ENCODE measurements around the gene REV3L.
A peak's percentile ranks its signal among the peaks of the same experiment; 100 is the strongest.
"Not testable (repeated sequence)": the region's sequence is repeated elsewhere in the genome, so short reads cannot be mapped to it uniquely, and the experiment has no call there.

The REV3L gene
- total RNA-seq: 100 to 110 reads per million in 2 donors

- peak; percentile 81 for DNase-seq
Observed at GRCh38 chr6:111482959-111483735, at the start of gene REV3L. Gene REV3L (minus strand): TSS chr6:111483218. CDS start chr6:111482888, 330 bp downstream.

GRCh38 chr6:111531185-111531584 is 48.2 kb upstream of the REV3L start:
- DNase-seq: no peak

DNA sequence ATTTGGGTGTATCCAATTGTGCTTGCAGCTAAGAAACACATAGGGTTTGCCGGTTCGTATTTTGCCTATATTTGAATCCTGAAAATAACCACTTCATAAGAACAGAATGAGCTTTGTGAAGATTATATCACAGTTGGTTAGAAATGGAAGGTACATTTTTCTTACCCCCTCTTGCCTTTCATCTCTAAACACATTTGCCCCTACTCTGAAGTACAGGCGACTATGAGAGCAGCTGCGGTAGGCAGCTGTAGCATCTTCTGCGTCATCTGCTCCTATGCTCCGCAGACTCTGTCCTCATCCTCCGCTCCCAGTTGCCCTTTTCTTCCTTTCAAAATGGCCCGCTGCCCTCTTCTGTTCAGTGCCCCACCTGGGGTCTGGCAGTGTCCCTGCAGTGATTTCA is 47.6 kb upstream of the REV3L start:
- no peak for DNase-seq

DNA sequence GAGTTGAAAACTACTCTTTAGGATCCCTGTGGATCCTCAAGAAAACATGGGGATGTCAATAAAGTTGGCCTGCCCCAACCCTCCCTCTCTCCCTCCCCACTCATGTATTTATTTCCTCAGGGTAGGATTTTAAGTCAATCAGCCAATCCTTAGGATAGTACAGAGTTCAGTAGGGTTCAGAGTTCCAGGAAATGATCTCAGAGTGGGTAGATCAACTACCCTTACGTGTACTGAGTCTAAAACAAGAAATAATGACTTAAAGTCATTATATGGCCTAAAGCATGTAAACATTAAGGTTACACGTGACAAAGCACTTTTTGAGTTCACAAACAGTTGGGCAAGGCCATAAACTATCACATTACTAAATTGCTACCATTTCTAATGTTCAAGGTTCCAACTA is 47.2 kb upstream of the REV3L start:
- no peak for DNase-seq

- no peak for DNase-seq
Observed at GRCh38 chr6:111527367-111527766, 44.3 kb upstream of the REV3L start.

DNA sequence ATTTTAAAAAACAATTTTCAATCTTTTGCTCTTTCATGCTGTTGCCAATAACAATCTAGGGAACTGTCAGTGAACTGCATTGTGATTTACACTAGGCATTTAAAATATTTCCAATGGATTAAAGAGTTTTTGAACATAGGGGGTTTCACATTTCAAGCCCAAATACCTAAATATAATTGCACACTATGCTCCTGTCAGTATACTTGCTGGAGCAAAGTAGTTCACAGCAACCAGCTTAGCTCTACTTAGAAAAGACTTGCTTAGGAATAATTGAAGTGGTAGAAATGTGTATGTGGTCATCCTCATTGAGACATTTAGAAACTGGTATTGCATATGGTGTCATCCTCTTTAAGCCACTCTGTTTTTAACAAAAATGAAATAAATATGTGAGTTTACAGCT is 41.7 kb upstream of the REV3L start:
- DNase-seq: no peak

DNA sequence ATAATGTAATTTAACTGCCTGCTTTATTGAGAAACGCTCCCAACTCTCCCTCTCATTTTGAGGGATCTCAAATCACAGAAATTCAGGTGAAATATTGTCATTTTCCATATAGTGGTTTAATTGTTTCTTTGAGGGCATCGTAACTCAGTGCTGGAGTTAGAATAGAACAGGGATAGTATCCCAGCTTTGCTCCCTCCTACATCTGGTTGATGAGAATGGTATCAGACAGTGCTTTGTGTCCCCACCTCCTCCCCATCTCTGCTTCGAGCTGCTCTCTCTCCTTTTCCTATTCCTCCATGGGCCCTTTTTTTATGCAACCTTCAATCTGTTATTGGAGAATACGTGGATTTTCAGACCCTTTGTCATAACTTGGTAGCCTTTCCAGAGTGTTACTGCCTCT is 41.2 kb upstream of the REV3L start:
- DNase-seq: no peak

DNA sequence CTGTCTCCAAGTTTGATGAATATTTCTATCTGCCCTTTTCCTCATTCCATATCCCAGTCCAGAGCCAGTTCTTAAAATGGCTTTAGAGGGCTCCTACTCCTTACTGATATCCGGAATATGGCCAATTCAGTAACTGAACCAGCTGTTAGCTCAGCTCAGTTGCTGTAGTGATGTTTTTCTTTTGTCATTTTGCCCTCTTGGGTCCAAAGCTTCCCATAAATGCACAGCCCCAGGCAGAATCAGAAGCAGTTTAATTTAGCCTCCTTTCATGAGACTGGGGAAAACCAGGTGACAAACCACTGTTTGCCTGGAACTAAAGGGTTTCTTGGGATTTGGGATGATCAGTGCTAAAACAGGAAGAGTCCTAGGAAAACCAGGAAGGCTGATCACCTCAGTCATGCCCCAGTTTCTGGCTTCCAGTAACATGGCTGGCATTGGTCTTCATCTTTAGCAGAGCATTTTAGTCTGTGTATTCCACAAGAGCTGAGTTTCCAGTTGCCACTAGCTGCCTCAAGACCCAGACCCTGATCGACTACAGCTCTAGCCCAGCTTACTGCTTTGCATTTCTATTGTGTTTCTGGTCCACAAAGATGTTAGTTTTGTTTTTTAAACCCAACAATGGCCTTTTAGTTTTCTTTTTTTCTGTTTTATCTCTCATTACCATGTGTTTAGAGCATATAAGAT is 40.6 kb upstream of the REV3L start:
- DNase-seq: no peak

DNA sequence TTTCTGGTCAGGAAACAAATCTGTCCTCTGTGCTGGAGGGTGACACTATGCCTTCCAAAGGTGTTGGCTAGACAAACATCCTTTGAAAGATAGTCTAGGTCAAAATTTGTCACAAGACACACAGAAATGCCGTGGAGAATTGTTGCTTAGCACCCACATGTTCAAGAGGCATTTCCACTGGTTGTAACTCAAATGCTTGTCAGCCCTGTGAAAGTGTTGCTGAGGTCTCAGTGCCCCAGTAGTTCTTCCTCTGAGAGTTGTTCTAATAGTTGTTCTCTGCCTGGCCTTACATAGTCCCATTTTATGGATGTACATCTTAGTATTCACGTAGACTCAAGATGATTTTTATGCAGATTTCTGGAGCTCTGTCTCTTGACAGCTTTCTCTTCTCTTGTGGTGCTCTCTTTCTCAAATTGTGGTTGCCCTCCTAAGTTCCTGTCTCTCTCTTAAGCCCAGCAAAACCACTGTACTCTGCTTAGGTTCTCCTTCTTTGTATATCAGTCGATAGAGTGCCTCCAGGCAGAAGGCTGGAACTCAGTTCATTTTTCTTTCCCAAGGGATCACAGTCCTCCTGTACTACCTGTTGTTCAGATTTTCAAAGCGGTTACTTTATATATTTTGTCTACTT is 39.5 kb upstream of the REV3L start:
- DNase-seq: no peak

DNA sequence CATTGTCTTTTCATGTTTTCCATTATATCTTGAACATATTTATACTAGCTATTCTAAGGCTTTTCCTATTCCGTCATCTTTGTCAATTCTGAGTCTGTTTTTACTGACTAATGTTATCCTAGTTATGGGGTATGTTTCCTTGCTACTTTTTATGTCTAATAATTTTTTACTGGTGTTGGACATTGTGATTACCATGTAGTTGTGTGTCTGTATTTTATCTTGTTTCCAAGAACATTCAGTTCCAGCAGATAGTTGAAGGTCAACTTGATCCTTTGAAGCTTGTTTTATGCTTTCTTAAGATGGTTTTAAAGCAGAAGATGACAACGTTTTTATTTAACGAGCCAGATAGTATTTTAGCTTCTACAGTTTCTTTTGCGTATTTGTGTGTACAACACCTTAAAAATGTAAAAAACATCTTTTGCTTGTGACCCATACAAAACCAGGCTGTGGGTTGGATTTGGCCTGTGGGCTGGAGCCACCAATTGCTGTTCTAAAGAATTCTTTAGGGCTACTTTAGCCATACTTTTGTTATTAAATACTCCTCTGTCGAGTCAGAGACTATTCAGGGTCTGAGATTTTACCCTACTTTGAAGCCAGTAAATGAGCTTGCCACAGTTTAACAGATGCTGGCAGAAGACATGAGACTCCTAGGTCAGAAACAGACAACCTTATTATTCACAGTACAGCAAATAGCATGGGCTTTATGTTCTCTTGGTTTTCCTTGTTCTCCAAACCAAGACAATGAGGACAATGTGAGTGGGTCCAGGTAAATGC is 38.7 kb upstream of the REV3L start:
- DNase-seq: no peak

DNA sequence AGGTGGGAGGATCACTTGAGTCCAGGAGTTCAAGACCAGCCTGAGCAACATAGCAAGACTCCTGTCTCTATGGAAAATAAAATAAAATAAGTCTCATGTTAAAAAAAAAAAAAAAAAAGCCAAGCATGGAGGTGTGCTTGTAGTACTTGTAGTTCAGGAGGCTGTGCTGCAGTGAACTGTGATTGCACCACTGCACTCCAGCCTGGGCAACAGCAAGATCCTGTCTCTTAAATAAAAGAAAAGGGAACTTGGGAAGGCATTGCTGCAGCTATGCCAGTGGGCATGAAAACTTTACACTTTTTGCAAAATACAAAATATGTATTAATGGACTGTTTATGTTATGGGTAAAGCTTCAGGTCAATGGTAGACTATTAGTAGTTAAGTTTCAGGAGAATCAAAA is 37.5 kb upstream of the REV3L start:
- no peak for DNase-seq

GRCh38 chr6:111517965-111518364 is 34.9 kb upstream of the REV3L start:
- DNase-seq: no peak

- DNase-seq: no peak
Observed at GRCh38 chr6:111515259-111515658, 32.2 kb upstream of the REV3L start.

- not testable (repeated sequence) for DNase-seq
Observed at GRCh38 chr6:111514531-111514930, 31.5 kb upstream of the REV3L start.

DNA sequence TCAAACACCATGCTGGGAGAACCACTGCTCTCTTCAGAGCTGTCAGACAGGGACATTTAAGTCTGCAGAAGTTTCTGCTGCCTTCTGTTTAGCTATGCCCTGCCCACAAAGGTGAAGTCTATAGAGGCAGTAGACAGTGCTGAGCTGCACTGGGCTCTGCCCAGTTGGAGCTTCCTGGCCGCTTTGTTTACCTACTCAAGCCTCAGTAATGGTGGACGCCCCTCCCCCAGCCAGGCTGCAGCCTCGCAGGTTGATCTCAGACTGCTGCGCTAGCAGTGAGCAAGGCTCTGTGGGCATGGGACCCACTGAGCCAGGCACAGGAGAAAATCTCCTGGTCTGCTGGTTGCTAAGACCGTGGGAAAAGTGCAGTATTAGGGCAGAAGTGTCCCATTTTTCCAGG is 24.2 kb upstream of the REV3L start:
- DNase-seq: not testable (repeated sequence)

DNA sequence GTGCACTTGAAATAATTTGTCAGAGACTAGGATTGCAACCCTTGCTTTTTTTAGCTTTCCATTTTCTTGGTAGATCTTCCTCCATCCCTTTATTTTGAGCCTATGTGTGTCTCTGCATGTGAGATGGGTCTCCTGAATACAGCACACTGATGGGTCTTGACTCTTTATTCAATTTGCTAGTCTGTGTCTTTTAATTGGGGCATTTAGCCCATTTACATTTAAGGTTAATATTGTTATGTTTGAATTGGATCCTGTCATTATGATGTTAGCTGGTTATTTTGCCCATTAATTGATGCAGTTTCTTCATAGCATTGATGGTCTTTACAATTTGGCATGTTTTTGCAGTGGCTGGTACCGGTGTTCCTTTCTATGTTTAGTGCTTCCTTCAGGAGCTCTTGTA is 22.5 kb upstream of the REV3L start:
- not testable (repeated sequence) for DNase-seq

DNA sequence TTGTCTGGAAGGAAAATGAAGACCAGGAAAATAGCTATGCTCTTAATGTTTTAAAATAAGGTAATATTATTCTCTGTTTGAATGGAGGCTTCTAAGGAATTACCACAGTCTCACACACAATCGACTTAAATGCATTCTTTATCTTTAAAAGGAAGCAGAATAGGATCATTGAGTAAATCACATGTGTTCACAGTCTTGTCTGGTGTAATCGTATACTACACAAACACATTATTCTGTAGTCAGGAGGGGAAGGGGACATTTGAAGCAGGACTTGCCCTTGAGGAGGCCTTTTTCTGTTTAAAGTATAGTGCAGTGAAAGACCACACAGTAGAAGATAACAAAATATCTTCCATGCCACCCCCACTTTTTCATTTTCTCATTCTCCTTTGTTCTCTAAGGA is 20.6 kb upstream of the REV3L start:
- DNase-seq: no peak

GRCh38 chr6:111503194-111503593 is 20.2 kb upstream of the REV3L start:
- no peak for DNase-seq

DNA sequence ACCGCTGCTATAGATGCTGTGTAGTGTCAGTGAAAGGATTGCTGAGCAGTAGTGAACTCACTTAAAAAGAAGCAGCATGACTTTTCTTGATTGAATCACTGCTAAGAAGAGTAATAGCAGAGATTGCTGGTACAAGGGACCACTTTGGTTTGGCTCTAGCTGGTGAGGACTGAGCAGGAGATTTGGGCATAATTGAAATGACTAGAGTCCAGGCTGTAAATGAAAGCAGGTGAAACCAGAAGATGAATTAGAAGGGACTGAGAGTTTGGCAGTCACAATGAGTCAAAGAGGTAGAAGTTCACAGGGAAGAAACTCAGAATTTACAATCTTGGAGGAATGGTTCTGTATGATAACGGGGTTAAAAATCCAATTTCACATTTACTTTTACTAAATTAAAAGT is 19.1 kb upstream of the REV3L start:
- no peak for DNase-seq

GRCh38 chr6:111499269-111499793 is 16.3 kb upstream of the REV3L start:
- DNase-seq: no peak

DNA sequence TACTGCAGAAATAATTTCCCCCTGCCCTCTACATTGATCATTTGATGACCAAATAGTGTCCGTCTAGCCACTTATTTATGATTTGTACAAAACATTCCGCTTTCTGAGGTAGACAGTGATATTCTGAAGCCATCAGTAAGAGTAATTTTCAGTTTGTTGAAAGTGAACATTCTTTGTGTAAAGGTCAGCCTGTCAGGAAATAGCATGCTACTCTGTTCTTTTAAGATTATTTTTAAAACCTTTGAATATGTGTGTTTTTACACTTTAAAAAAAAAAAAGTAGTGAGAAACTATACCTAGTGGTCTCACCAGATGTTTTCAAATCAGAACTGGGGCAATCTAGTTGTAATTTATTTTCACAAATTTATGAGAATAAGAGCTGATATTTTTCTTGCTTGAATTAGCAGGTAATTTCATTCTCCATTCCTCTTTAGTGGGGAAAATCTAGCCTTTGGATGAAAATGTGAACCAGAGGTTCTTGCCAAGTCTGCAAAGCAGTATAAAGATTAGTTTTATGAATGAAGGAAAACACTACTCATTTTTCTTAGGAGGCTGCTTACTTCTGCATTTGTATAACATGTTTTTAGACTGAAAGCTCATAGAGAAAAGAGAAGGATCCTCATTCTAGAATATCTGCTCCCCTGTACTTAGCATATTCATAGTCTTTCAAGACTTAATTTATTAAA is 12.1 kb upstream of the REV3L start:
- no peak for DNase-seq

GRCh38 chr6:111492499-111492898 is 9.5 kb upstream of the REV3L start:
- no peak for DNase-seq
